Measurements from ENCODE around the gene CORO2A.

DNA sequence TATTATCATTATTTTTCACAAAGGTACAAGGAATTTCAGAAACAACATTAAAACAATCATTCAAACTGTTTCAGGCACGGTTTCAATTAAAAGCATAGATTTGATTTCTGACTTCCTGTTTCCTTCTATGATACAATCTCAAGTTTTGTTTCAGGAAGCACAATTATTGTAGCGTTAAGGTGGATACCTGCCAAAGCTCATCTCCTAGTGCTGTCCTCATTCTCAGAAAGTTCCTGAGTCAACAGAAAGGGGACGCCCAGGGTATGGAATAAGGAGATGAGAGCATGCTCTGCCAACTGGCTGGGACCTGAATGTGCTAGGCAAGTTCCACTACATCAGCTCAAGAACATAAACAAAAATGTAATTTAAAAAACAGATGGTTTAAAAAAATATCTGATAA lies 71.4 kb downstream of the CORO2A start:
- TF ChIP-seq CTCF (IDR thresholded peaks at IDR 0.05; ENCODE audit: borderline replicate concordance, extremely low read depth, low read length, poor library complexity, severe bottlenecking) (no peak), EZH2 (IDR thresholded peaks at IDR 0.05; ENCODE audit: borderline replicate concordance, low read depth, low read length, severe bottlenecking) (no peak)
